Fibroblast of pulmonary artery (primary cell): ENCODE results near the gene ARHGEF39.

Experiments used
- DNase-seq: peaks from one replicate; pipeline ENCODE4 v3.0.0-alpha.2; 2010; ENCODE audit warnings: low read depth
- H3K4me3 ChIP-seq: replicated peaks from 2 replicates; pipeline ENCODE4 v1.5.1; 2011; ENCODE audit warnings: low read depth, mild to moderate bottlenecking, control low read depth, low read length, moderate library complexity
- TF ChIP-seq, protein P1 (sequence below): IDR thresholded peaks from 2 replicates; pipeline ENCODE4 v1.5.1; 2011; ENCODE audit warnings: mild to moderate bottlenecking, control low read depth, low read length, inconsistent platforms; ENCODE audit errors: missing control alignments

Gene ARHGEF39

GRCh38 chr9:35710818-35711500, 46.0 kb upstream of the ARHGEF39 start:
- TF ChIP-seq, protein P1, sequence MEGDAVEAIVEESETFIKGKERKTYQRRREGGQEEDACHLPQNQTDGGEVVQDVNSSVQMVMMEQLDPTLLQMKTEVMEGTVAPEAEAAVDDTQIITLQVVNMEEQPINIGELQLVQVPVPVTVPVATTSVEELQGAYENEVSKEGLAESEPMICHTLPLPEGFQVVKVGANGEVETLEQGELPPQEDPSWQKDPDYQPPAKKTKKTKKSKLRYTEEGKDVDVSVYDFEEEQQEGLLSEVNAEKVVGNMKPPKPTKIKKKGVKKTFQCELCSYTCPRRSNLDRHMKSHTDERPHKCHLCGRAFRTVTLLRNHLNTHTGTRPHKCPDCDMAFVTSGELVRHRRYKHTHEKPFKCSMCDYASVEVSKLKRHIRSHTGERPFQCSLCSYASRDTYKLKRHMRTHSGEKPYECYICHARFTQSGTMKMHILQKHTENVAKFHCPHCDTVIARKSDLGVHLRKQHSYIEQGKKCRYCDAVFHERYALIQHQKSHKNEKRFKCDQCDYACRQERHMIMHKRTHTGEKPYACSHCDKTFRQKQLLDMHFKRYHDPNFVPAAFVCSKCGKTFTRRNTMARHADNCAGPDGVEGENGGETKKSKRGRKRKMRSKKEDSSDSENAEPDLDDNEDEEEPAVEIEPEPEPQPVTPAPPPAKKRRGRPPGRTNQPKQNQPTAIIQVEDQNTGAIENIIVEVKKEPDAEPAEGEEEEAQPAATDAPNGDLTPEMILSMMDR: no peak
- H3K4me3 ChIP-seq: no peak overlapping the region
- no peak for DNase-seq

- TF ChIP-seq, protein P1: no peak
- DNase-seq: no peak
- no peak overlapping the region for H3K4me3 ChIP-seq
Observed at GRCh38 chr9:35708146-35708545, 43.2 kb upstream of the ARHGEF39 start.

- no peak for DNase-seq
- H3K4me3 ChIP-seq: no peak overlapping the region
- TF ChIP-seq, protein P1: no peak
Observed at GRCh38 chr9:35706951-35707350, 42.0 kb upstream of the ARHGEF39 start.

DNA sequence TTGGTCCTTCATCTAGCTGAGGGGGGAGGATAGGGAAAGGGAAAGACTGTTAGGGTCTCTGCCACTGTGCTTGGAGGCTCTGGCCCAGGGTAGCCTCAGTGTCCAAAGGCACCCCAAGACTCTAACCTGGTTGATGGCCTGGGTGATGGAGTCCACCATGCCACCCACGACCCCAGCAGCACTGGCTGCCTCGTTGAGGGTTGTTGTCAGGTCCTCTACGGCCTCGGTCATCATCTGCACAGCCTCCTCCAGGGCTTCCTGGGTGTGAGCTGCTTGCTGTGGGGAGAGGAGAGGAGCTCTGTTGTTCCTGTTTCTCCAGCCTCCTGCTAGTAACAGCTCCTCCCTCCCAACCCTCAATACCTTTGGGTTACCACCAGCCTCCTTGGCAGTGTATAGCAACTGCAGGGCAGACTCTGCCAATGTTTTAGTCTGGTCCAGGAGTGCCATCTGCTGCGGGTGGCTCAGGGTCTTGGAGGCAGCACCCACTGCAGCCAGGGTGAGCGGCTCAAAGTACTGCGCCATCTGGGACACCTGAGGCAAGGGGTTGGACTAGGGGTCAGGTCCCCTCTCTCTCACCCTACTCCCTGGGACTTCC, 40.9 kb upstream of the ARHGEF39 start:
- TF ChIP-seq, protein P1: no peak
- H3K4me3 ChIP-seq: no peak overlapping the region
- no peak for DNase-seq

DNA sequence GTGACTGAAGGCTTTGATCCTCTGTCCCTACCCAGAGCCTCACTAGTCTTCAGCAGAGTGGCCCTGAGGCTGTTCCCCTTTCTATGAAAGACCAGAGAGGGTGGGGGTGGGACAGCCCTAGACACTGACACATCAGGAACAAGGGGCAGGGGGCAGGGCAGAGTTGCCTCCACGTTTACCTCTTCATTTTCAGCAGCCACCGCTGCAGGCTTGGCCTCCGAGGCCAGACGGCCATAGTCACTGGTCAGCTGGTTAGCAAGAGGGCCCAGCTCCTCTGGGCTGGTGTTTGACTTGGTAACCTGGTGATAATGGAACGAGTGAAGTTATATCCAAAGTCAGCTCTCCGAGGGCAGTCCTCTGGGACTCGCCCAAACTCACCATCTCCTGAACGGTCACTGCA, 40.4 kb upstream of the ARHGEF39 start:
- H3K4me3 ChIP-seq: no peak overlapping the region
- DNase-seq: no peak
- TF ChIP-seq, protein P1: no peak

DNA sequence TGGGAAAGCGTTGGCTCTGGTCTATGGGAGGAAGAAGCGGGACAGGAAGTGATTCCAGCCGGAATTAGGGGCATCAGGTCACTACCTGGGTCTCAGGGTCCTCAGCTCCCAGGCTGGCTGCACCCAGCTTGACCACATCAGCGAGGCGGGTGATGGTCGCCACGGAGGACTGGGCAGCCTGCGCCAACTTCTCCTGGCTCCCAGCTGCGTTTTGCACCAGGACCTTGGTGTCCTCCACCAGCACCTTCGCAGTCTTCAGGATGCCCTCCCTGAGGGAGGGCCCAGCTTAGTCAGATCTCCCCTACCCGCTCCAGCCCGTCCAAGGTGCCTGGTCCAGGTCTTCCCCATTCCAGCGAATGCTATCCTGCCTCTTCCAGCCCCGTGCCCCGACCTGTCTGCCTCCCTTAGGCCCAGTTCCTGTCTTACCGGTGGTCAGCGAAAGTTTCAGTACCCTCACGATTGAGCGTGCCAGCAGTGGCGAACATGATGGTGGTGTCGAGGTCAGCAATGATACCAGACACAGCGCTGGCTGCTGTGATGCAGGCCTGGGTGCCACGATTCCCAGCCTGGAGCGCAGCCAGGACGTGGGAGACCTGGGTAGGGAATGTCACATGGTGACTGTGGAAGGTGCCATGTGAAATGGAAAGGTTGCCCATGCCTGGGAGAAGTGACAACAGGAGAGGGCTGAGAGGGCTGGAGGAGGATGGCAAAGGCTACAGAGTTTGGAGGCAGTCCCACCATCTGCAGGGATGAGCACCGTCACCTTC, 39.1 kb upstream of the ARHGEF39 start:
- TF ChIP-seq, protein P1: no peak
- no peak for DNase-seq
- no peak overlapping the region for H3K4me3 ChIP-seq
